CD4-positive, alpha-beta T cell treated with Interleukin-6 for 4 hours (primary cell): Measurements from ENCODE around the gene EPHB2.
"Not testable (repeated sequence)": the region's sequence is repeated elsewhere in the genome, so short reads cannot be mapped to it uniquely, and the experiment has no call there.

Source experiments
- DNase-seq: peaks from one replicate; pipeline ENCODE4 v3.0.0-alpha.2; 2020; ENCODE audit warnings: mixed read lengths

Gene EPHB2

GRCh38 chr1:22920026-22920733 lies 209.5 kb downstream of the EPHB2 start:
- no peak for DNase-seq

GRCh38 chr1:22920734-22921451 lies 210.3 kb downstream of the EPHB2 start:
- no peak for DNase-seq

GRCh38 chr1:22921452-22922126 lies 210.9 kb downstream of the EPHB2 start:
- no peak for DNase-seq

GRCh38 chr1:22922640-22923039 lies 212.0 kb downstream of the EPHB2 start:
- no peak for DNase-seq

- no peak for DNase-seq
Observed at GRCh38 chr1:22925111-22925510, 214.5 kb downstream of the EPHB2 start.

- DNase-seq, result no peak
Observed at GRCh38 chr1:22930240-22930912, 219.7 kb downstream of the EPHB2 start.

- no peak for DNase-seq
Observed at GRCh38 chr1:22932803-22933470, 222.3 kb downstream of the EPHB2 start.

- no peak for DNase-seq
Observed at GRCh38 chr1:22935433-22935832, 224.8 kb downstream of the EPHB2 start.

GRCh38 chr1:22936681-22937080 lies 226.0 kb downstream of the EPHB2 start:
- DNase-seq, result no peak

- DNase-seq, result no peak
Observed at GRCh38 chr1:22941257-22941656, 230.6 kb downstream of the EPHB2 start.

GRCh38 chr1:22944346-22945055 lies 233.9 kb downstream of the EPHB2 start:
- DNase-seq, result no peak

GRCh38 chr1:22945171-22945570 lies 234.5 kb downstream of the EPHB2 start:
- not testable (repeated sequence) for DNase-seq

- DNase-seq, result no peak
Observed at GRCh38 chr1:22949822-22950331, 239.2 kb downstream of the EPHB2 start.

GRCh38 chr1:22951796-22952195 lies 241.2 kb downstream of the EPHB2 start:
- no peak for DNase-seq

- DNase-seq, result no peak
Observed at GRCh38 chr1:22952694-22953056, 242.0 kb downstream of the EPHB2 start.

GRCh38 chr1:22953057-22953739 lies 242.6 kb downstream of the EPHB2 start:
- no peak for DNase-seq

GRCh38 chr1:22953740-22954141 lies 243.1 kb downstream of the EPHB2 start:
- no peak for DNase-seq

- no peak for DNase-seq
Observed at GRCh38 chr1:22955146-22955545, 244.5 kb downstream of the EPHB2 start.

- no peak for DNase-seq
Observed at GRCh38 chr1:22957066-22957465, 246.4 kb downstream of the EPHB2 start.

GRCh38 chr1:22958556-22958955 lies 247.9 kb downstream of the EPHB2 start:
- no peak for DNase-seq
